ENCODE data around the gene NCAPD3. TPM values are rescaled to one million over a fixed set of nuclear protein-coding genes. Genes with fewer than 3 reads are reported as not detected.

The NCAPD3 gene
- total and polyA plus RNA-seq, 2 experiments from 2014 or later: 13.3 to 16.3 TPM

- TF ChIP-seq EZH2phosphoT487 (IDR thresholded peaks at IDR 0.05; ENCODE audit: insufficient read depth, low read depth) (no peak), EZH2 (IDR thresholded peaks at IDR 0.05; ENCODE audit: insufficient read depth, poor library complexity, severe bottlenecking) (no peak)
- Histone ChIP-seq H3K4me2 (ENCODE audit: unreplicated experiment) (no peak overlapping the region), H3K4me3 (no peak overlapping the region), H3K9ac (no peak overlapping the region), H2AFZ (no peak overlapping the region), H3F3A (ENCODE audit: insufficient read depth) (peaks cover 5% of the 10 kb centered on the region; the same call in 1 of the 2 replicates), H3K27me3 (replicated peaks; ENCODE audit: insufficient read depth) (no peaks in the 10 kb centered on the region), H3K4me1 (ENCODE audit: insufficient read depth) (peaks cover 11% of the 10 kb centered on the region), H3K9me2 (ENCODE audit: insufficient read depth) (no peaks in the 10 kb centered on the region), H3K79me2 (ENCODE audit: insufficient read depth) (no peaks in the 10 kb centered on the region), H3K27ac (no peak overlapping the region), H3K9me3 (ENCODE audit: low read depth) (no peaks in the 10 kb centered on the region), H3K36me3 (ENCODE audit: low read depth) (peaks cover 11% of the 10 kb centered on the region; the same call in 1 of the 2 replicates), H4K20me1 (ENCODE audit: insufficient read depth) (no peaks in the 10 kb centered on the region; the same call in 1 of the 2 replicates)
- no peak for DNase-seq
- WGBS, 2 experiments (ENCODE audit: low coverage in 1 of 2, low lambda C conversion rate in 2 of 2, missing lambda C conversion rate in 2 of 2): 82 to 85% methylated on average over 6 of the region's 6 CpGs
- in situ Hi-C loops (cut with MboI): no loop called here
Observed at GRCh38 chr11:134170177-134170918, 53.4 kb downstream of the NCAPD3 start.

GRCh38 chr11:134164490-134165370 is 59.0 kb downstream of the NCAPD3 start:
- Histone ChIP-seq H3K79me2 (ENCODE audit: insufficient read depth) (no peaks in the 10 kb centered on the region), H3K27me3 (replicated peaks; ENCODE audit: insufficient read depth) (no peaks in the 10 kb centered on the region), H3K9ac (no peak overlapping the region), H3F3A (ENCODE audit: insufficient read depth) (no peaks in the 10 kb centered on the region), H3K9me2 (ENCODE audit: insufficient read depth) (no peaks in the 10 kb centered on the region), H3K4me3 (no peak overlapping the region), H3K4me1 (ENCODE audit: insufficient read depth) (no peaks in the 10 kb centered on the region), H3K36me3 (ENCODE audit: low read depth) (peaks cover 3% of the 10 kb centered on the region; the same call in 1 of the 2 replicates), H3K27ac (no peak overlapping the region), H3K9me3 (ENCODE audit: low read depth) (no peaks in the 10 kb centered on the region), H4K20me1 (ENCODE audit: insufficient read depth) (no peaks in the 10 kb centered on the region), H2AFZ (no peak overlapping the region), H3K4me2 (ENCODE audit: unreplicated experiment) (no peak overlapping the region)
- 96 to 98% methylated on average over 11 of the region's 11 CpGs for WGBS, 2 experiments (ENCODE audit: low coverage in 1 of 2, low lambda C conversion rate in 2 of 2, missing lambda C conversion rate in 2 of 2)
- TF ChIP-seq EZH2phosphoT487 (IDR thresholded peaks at IDR 0.05; ENCODE audit: insufficient read depth, low read depth): no peak
- TF ChIP-seq EZH2 (IDR thresholded peaks at IDR 0.05; ENCODE audit: insufficient read depth, poor library complexity, severe bottlenecking): no peak
- no peak for DNase-seq
- in situ Hi-C loops (cut with MboI): no loop called here

- no peak overlapping the region for H3K4me2 ChIP-seq (ENCODE audit: unreplicated experiment)
- no peak for DNase-seq
- H3K9me2 ChIP-seq (ENCODE audit: insufficient read depth): no peaks in the 10 kb centered on the region
- H3F3A ChIP-seq (ENCODE audit: insufficient read depth): no peaks in the 10 kb centered on the region
- peaks cover 5% of the 10 kb centered on the region; the same call in 1 of the 2 replicates for H3K36me3 ChIP-seq (ENCODE audit: low read depth)
- no peak overlapping the region for H3K9ac ChIP-seq
- no peaks in the 10 kb centered on the region for H3K27me3 ChIP-seq (replicated peaks; ENCODE audit: insufficient read depth)
- no peak for TF ChIP-seq EZH2 (IDR thresholded peaks at IDR 0.05; ENCODE audit: insufficient read depth, poor library complexity, severe bottlenecking)
- no peak for TF ChIP-seq EZH2phosphoT487 (IDR thresholded peaks at IDR 0.05; ENCODE audit: insufficient read depth, low read depth)
- no peaks in the 10 kb centered on the region for H3K4me1 ChIP-seq (ENCODE audit: insufficient read depth)
- in situ Hi-C loops (cut with MboI): no loop called here
- no peak overlapping the region for H2AFZ ChIP-seq
- H3K9me3 ChIP-seq (ENCODE audit: low read depth): no peaks in the 10 kb centered on the region
- WGBS, 2 experiments (ENCODE audit: low coverage in 1 of 2, low lambda C conversion rate in 2 of 2, missing lambda C conversion rate in 2 of 2): 84% methylated on average over 9 of the region's 9 CpGs
- no peaks in the 10 kb centered on the region for H3K79me2 ChIP-seq (ENCODE audit: insufficient read depth)
- no peak overlapping the region for H3K27ac ChIP-seq
- no peaks in the 10 kb centered on the region for H4K20me1 ChIP-seq (ENCODE audit: insufficient read depth)
- H3K4me3 ChIP-seq: no peak overlapping the region
Observed at GRCh38 chr11:134159652-134160051, 64.1 kb downstream of the NCAPD3 start.

GRCh38 chr11:134158023-134158422 is 65.7 kb downstream of the NCAPD3 start:
- Histone ChIP-seq H3F3A (ENCODE audit: insufficient read depth) (no peaks in the 10 kb centered on the region), H3K27ac (no peak overlapping the region), H3K9ac (no peak overlapping the region), H3K4me1 (ENCODE audit: insufficient read depth) (no peaks in the 10 kb centered on the region), H3K79me2 (ENCODE audit: insufficient read depth) (no peaks in the 10 kb centered on the region), H2AFZ (no peak overlapping the region), H3K9me2 (ENCODE audit: insufficient read depth) (no peaks in the 10 kb centered on the region), H3K36me3 (ENCODE audit: low read depth) (peaks cover 5% of the 10 kb centered on the region; the same call in 1 of the 2 replicates), H3K27me3 (replicated peaks; ENCODE audit: insufficient read depth) (no peaks in the 10 kb centered on the region), H3K4me2 (ENCODE audit: unreplicated experiment) (no peak overlapping the region), H4K20me1 (ENCODE audit: insufficient read depth) (no peaks in the 10 kb centered on the region), H3K9me3 (ENCODE audit: low read depth) (no peaks in the 10 kb centered on the region), H3K4me3 (no peak overlapping the region)
- TF ChIP-seq EZH2 (IDR thresholded peaks at IDR 0.05; ENCODE audit: insufficient read depth, poor library complexity, severe bottlenecking) (no peak), EZH2phosphoT487 (IDR thresholded peaks at IDR 0.05; ENCODE audit: insufficient read depth, low read depth) (no peak)
- DNase-seq: no peak
- in situ Hi-C loops (cut with MboI): no loop called here
- 94 to 96% methylated on average over 9 of the region's 9 CpGs for WGBS, 2 experiments (ENCODE audit: low coverage in 1 of 2, low lambda C conversion rate in 2 of 2, missing lambda C conversion rate in 2 of 2)

Measured in GM23248 (cell line).